HG02973 (cell line): Measurements from ENCODE around the gene NOL12.

Source experiments
- ATAC-seq: cut with Tn5 transposase; IDR thresholded peaks from one replicate; pipeline ENCODE4 v1.9.1; 2021; ENCODE audit warnings: moderate library complexity; ENCODE audit not compliant: unreplicated experiment

The NOL12 gene

GRCh38 chr22:37659066-37659896, 26.9 kb upstream of the NOL12 start:
- peak; percentile 10 for ATAC-seq

GRCh38 chr22:37659897-37660708, 26.0 kb upstream of the NOL12 start:
- ATAC-seq = no peak

GRCh38 chr22:37660709-37661045, 25.5 kb upstream of the NOL12 start:
- ATAC-seq = no peak

GRCh38 chr22:37661160-37661924, 24.8 kb upstream of the NOL12 start:
- no peak for ATAC-seq

GRCh38 chr22:37662039-37662438, 24.1 kb upstream of the NOL12 start:
- ATAC-seq = no peak

GRCh38 chr22:37663521-37664140, 22.5 kb upstream of the NOL12 start:
- ATAC-seq = no peak

GRCh38 chr22:37664249-37665101, 21.7 kb upstream of the NOL12 start:
- no peak for ATAC-seq

GRCh38 chr22:37665487-37665886, 20.7 kb upstream of the NOL12 start:
- no peak for ATAC-seq

- ATAC-seq = no peak
Observed at GRCh38 chr22:37669586-37669985, 16.6 kb upstream of the NOL12 start.

GRCh38 chr22:37672206-37672919, 13.8 kb upstream of the NOL12 start:
- ATAC-seq = no peak

GRCh38 chr22:37672920-37673455, 13.2 kb upstream of the NOL12 start:
- ATAC-seq = no peak

- ATAC-seq = no peak
Observed at GRCh38 chr22:37674248-37674647, 11.9 kb upstream of the NOL12 start.

- ATAC-seq = no peak
Observed at GRCh38 chr22:37674951-37675929, 10.9 kb upstream of the NOL12 start, which contains the start of gene LGALS1. Gene LGALS1 (plus strand): TSS chr22:37675636. CDS start chr22:37675703, 67 bp downstream.

GRCh38 chr22:37675930-37676735, 10.0 kb upstream of the NOL12 start:
- ATAC-seq = no peak

- no peak for ATAC-seq
Observed at GRCh38 chr22:37676736-37677492, 9.2 kb upstream of the NOL12 start.

- no peak for ATAC-seq
Observed at GRCh38 chr22:37677493-37677974, 8.6 kb upstream of the NOL12 start.
